ENCODE results near the gene AUTS2. TPM values are rescaled to one million over a fixed set of nuclear protein-coding genes. Genes with fewer than 3 reads are reported as not detected.

The AUTS2 gene
- total and polyA plus RNA-seq, 10 of the 15 experiments (the other 5 are each of a cell fraction or from before 2014, with no cell fraction given) = 6.4 to 55.6 (median 21.6) TPM

DNA sequence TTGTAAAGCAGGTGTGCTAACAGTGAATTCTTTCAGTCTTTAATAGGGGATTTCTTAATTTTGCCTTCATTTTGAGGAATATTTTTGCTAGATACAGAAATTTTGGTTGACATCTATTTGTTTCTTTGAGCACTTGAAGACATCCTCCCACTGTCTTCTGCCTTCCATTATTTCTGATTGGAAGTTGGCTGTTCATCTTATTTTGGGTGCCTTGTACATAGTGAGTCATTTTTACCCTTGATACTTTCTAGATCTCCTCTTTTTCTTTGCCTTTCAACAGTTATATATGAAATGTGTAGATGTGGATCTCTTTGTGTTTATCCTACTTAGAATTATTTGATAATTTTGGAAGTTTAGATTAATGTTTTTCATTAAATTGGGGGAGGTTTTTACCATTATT is 631.0 kb downstream of the AUTS2 start:
- ChIA-PET POLR2A (no interaction called here), RAD21 (ENCODE audit: unreplicated experiment) (no interaction called here), CTCF (no interaction called here), SMC1A (ENCODE audit: uncharacterized antibody, unreplicated experiment) (no interaction called here)
- Histone ChIP-seq H3K79me2 (ENCODE audit: control insufficient read depth, insufficient read depth, low read length) (no peaks in the 10 kb centered on the region), H3K9me3 (replicated peaks; ENCODE audit: control insufficient read depth, insufficient read depth, low read length) (peaks cover 2% of the 10 kb centered on the region; the same call in 2 of the 3 replicates), H3K27ac (ENCODE audit: control insufficient read depth, insufficient read depth) (no peak overlapping the region), H3K36me3 (ENCODE audit: control insufficient read depth in 2 of 2, insufficient read depth in 2 of 2, low read length in 1 of 2) (no peaks in the 10 kb centered on the region), H3K4me1 (ENCODE audit: control insufficient read depth, insufficient read depth, low read length) (no peaks in the 10 kb centered on the region), H3K9ac (ENCODE audit: control insufficient read depth, insufficient read depth, low read length) (no peak overlapping the region), H3K4me2 (ENCODE audit: control insufficient read depth, insufficient read depth) (no peak overlapping the region), H3K4me3 (no peak overlapping the region), H2AFZ (ENCODE audit: control insufficient read depth, low read depth, low read length) (no peak overlapping the region), H4K20me1 (ENCODE audit: control insufficient read depth, insufficient read depth) (no peaks in the 10 kb centered on the region), H3K27me3 (replicated peaks in 1 of 2; ENCODE audit: control insufficient read depth in 2 of 2, insufficient read depth in 2 of 2, low read length in 1 of 2) (no peaks in the 10 kb centered on the region)
- in situ Hi-C loops (cut with MboI) = no loop called here
- DNase-seq (ENCODE audit: low read depth, low spot score) = no peak
- TF ChIP-seq ZNF687 (IDR thresholded peaks at IDR 0.05) (0 out of 2 replicates have a peak, but pooled peaks have one; percentile 16), RBBP5 (conservative IDR thresholded peaks at IDR 0.05) (no peak), CBX5 (IDR thresholded peaks at IDR 0.05; ENCODE audit: low read depth) (peak; percentile 97)
- no TSS peak for BruUV-seq (replicated peaks)
- no peak for FAIRE-seq
- no peak for ATAC-seq
- intact Hi-C loops (cut with micrococcal nuclease; ENCODE audit: unreplicated experiment) = no loop called here

- Histone ChIP-seq H2AFZ (ENCODE audit: control insufficient read depth, low read depth, low read length) (no peak overlapping the region), H3K9me3 (replicated peaks; ENCODE audit: control insufficient read depth, insufficient read depth, low read length) (peaks cover 2% of the 10 kb centered on the region; the same call in 2 of the 3 replicates), H4K20me1 (ENCODE audit: control insufficient read depth, insufficient read depth) (no peaks in the 10 kb centered on the region), H3K4me3 (no peak overlapping the region), H3K4me1 (ENCODE audit: control insufficient read depth, insufficient read depth, low read length) (no peaks in the 10 kb centered on the region), H3K36me3 (ENCODE audit: control insufficient read depth in 2 of 2, insufficient read depth in 2 of 2, low read length in 1 of 2) (no peaks in the 10 kb centered on the region), H3K79me2 (ENCODE audit: control insufficient read depth, insufficient read depth, low read length) (no peaks in the 10 kb centered on the region), H3K27ac (ENCODE audit: control insufficient read depth, insufficient read depth) (no peak overlapping the region), H3K4me2 (ENCODE audit: control insufficient read depth, insufficient read depth) (no peak overlapping the region), H3K9ac (ENCODE audit: control insufficient read depth, insufficient read depth, low read length) (no peak overlapping the region), H3K27me3 (replicated peaks in 1 of 2; ENCODE audit: control insufficient read depth in 2 of 2, insufficient read depth in 2 of 2, low read length in 1 of 2) (no peaks in the 10 kb centered on the region)
- ChIA-PET CTCF (no interaction called here), SMC1A (ENCODE audit: uncharacterized antibody, unreplicated experiment) (interaction anchor here (1.2 kb wide), 1 partner anchor 21 kb away, joined by 3 read pairs; no protein-coding TSS in a partner anchor), POLR2A (no interaction called here), RAD21 (ENCODE audit: unreplicated experiment) (no interaction called here)
- WGBS (ENCODE audit: insufficient coverage, insufficient replicate concordance, low lambda C conversion rate, missing lambda C conversion rate) = 25% methylated on average over 3 of the region's 3 CpGs
- no peak for DNase-seq (ENCODE audit: low read depth, low spot score)
- in situ Hi-C loops (cut with MboI) = no loop called here
- intact Hi-C loops (cut with micrococcal nuclease; ENCODE audit: unreplicated experiment) = no loop called here
- BruUV-seq (replicated peaks) = no TSS peak
- ATAC-seq = no peak
- FAIRE-seq = no peak
- TF ChIP-seq CREM (IDR thresholded peaks at IDR 0.05; ENCODE audit: low read depth) (no peak), NR2F1 (conservative IDR thresholded peaks at IDR 0.05) (no peak), SKIL (IDR thresholded peaks at IDR 0.05; ENCODE audit: low read depth, poor library complexity, severe bottlenecking) (no peak), ZNF217 (IDR thresholded peaks at IDR 0.05) (no peak), SMAD1 (IDR thresholded peaks at IDR 0.05; ENCODE audit: low read depth, partially characterized antibody) (no peak), E4F1 (IDR thresholded peaks at IDR 0.05; ENCODE audit: borderline replicate concordance, partially characterized antibody) (no peak), FOS (IDR thresholded peaks at IDR 0.05; ENCODE audit: borderline replicate concordance, extremely low read depth, insufficient read length) (no peak)
Measured at GRCh38 chr7:70230761-70231160, 632.5 kb downstream of the AUTS2 start.

Data from GM12878 (cell line).